ENCODE results near the gene SPO11. TPM values are rescaled to one million over a fixed set of nuclear protein-coding genes. Genes with fewer than 3 reads are reported as not detected.

Gene SPO11
- total RNA-seq, 1 experiment from 2014 or later: not detected

DNA sequence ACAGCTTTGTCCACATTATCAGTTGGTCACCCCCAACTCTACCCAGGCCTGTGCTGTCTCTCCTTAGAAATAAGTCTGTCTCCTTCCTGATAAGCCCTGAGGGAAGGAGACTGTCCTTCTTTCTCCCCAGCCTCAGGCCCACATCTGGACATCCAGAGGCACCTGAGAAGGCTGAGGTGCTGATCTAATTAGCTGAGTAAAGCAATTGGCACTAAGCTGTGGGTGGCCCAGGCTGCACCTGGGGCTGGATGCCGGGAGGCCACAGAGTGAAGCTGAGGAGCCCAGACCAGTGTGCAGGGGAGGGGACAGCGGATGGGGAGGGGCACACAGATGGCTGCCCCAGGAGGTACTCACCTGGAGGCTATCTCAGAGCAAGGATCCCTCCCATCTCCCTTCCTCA lies 37.0 kb upstream of the SPO11 start:
- no peaks in the 10 kb centered on the region for H3F3A ChIP-seq (ENCODE audit: insufficient read depth, low read depth)
- no peaks in the 10 kb centered on the region for H3K9me2 ChIP-seq (ENCODE audit: insufficient read depth)
- BruUV-seq (replicated peaks): no TSS peak
- H3K27ac ChIP-seq: no peak overlapping the region
- CTCF ChIA-PET: no interaction called here
- no peaks in the 10 kb centered on the region for H3K79me2 ChIP-seq (ENCODE audit: low read depth)
- no peaks in the 10 kb centered on the region for H3K4me1 ChIP-seq (replicated peaks; ENCODE audit: insufficient read depth)
- no peaks in the 10 kb centered on the region for H3K36me3 ChIP-seq (ENCODE audit: low read depth)
- intact Hi-C loops (cut with micrococcal nuclease; ENCODE audit: unreplicated experiment): no loop called here
- H2AFZ ChIP-seq: no peak overlapping the region
- no peak for DNase-seq
- no peak overlapping the region for H3K4me2 ChIP-seq
- no peaks in the 10 kb centered on the region for H4K20me1 ChIP-seq (ENCODE audit: insufficient read depth)
- no peak overlapping the region for H3K4me3 ChIP-seq
- TF ChIP-seq EZH2 (IDR thresholded peaks at IDR 0.05; ENCODE audit: low read depth): no peak
- H3K9me3 ChIP-seq (ENCODE audit: insufficient read depth, low read depth): no peaks in the 10 kb centered on the region
- POLR2A ChIA-PET (ENCODE audit: unreplicated experiment): no interaction called here
- H3K27me3 ChIP-seq (ENCODE audit: insufficient read depth, low read depth): peaks cover 55% of the 10 kb centered on the region

GRCh38 chr20:57293995-57294394 lies 35.6 kb upstream of the SPO11 start:
- Histone ChIP-seq H4K20me1 (ENCODE audit: insufficient read depth) (no peaks in the 10 kb centered on the region), H3K27ac (no peak overlapping the region), H3K4me2 (no peak overlapping the region), H3K4me1 (replicated peaks; ENCODE audit: insufficient read depth) (no peaks in the 10 kb centered on the region), H2AFZ (no peak overlapping the region), H3K79me2 (ENCODE audit: low read depth) (no peaks in the 10 kb centered on the region), H3K27me3 (ENCODE audit: insufficient read depth, low read depth) (peaks cover 41% of the 10 kb centered on the region), H3F3A (ENCODE audit: insufficient read depth, low read depth) (no peaks in the 10 kb centered on the region), H3K4me3 (no peak overlapping the region), H3K9me3 (ENCODE audit: insufficient read depth, low read depth) (no peaks in the 10 kb centered on the region), H3K36me3 (ENCODE audit: low read depth) (no peaks in the 10 kb centered on the region), H3K9me2 (ENCODE audit: insufficient read depth) (no peaks in the 10 kb centered on the region)
- intact Hi-C loops (cut with micrococcal nuclease; ENCODE audit: unreplicated experiment): no loop called here
- CTCF ChIA-PET: no interaction called here
- POLR2A ChIA-PET (ENCODE audit: unreplicated experiment): no interaction called here
- no peak for TF ChIP-seq EZH2 (IDR thresholded peaks at IDR 0.05; ENCODE audit: low read depth)
- no peak for TF ChIP-seq CTCF (conservative IDR thresholded peaks at IDR 0.05)
- no TSS peak for BruUV-seq (replicated peaks)
- DNase-seq: no peak

DNA sequence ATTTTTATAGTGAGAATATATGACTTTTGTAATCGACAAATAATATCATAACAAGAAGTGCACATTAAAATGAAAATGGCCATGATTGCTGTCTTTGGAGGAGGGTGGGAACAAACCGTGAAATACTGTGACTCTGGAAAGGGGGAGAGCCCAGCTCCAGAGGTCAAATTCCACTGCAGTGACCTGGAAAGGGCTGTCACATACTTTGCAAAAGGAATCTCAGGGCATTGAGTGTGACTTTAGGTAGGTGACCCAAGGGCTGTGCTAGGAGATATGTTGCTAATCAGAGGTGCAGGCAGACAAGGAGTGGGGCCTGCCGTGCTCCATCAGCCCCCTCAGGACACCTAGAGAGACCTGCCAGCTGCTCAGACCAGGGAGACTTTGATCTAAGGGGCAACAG lies 35.1 kb upstream of the SPO11 start:
- H3K4me1 ChIP-seq (replicated peaks; ENCODE audit: insufficient read depth): no peaks in the 10 kb centered on the region
- intact Hi-C loops (cut with micrococcal nuclease; ENCODE audit: unreplicated experiment): no loop called here
- H2AFZ ChIP-seq: no peak overlapping the region
- H3K4me3 ChIP-seq: no peak overlapping the region
- H3K27ac ChIP-seq: no peak overlapping the region
- no peaks in the 10 kb centered on the region for H3K9me3 ChIP-seq (ENCODE audit: insufficient read depth, low read depth)
- H3K27me3 ChIP-seq (ENCODE audit: insufficient read depth, low read depth): peaks cover 36% of the 10 kb centered on the region
- H3K4me2 ChIP-seq: no peak overlapping the region
- no peaks in the 10 kb centered on the region for H3K9me2 ChIP-seq (ENCODE audit: insufficient read depth)
- no TSS peak for BruUV-seq (replicated peaks)
- no peak for DNase-seq
- no peak for TF ChIP-seq EZH2 (IDR thresholded peaks at IDR 0.05; ENCODE audit: low read depth)
- TF ChIP-seq CTCF (conservative IDR thresholded peaks at IDR 0.05): no peak
- ChIA-PET CTCF (no interaction called here), POLR2A (ENCODE audit: unreplicated experiment) (no interaction called here)
- H3F3A ChIP-seq (ENCODE audit: insufficient read depth, low read depth): no peaks in the 10 kb centered on the region
- H3K36me3 ChIP-seq (ENCODE audit: low read depth): no peaks in the 10 kb centered on the region
- H3K79me2 ChIP-seq (ENCODE audit: low read depth): no peaks in the 10 kb centered on the region
- no peaks in the 10 kb centered on the region for H4K20me1 ChIP-seq (ENCODE audit: insufficient read depth)

DNA sequence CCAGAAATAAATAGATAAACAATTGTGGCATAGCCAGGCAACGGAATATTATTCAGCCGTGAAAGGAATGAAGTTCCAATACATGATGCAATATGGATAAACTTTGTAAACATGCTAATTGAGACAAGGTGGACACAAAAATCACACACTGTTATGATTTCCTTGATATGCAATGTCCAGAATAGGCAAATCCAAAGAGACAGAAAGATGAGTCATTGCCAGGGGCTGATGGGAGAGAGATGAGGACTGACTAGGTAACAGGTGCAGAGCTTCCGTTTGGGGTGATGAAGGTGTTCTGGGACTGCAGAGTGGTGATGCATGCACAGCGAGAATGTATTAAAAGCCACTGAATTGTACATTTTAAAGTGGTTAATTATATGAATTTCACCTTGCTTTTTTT lies 31.1 kb upstream of the SPO11 start:
- no peaks in the 10 kb centered on the region for H4K20me1 ChIP-seq (ENCODE audit: insufficient read depth)
- POLR2A ChIA-PET (ENCODE audit: unreplicated experiment): no interaction called here
- H3K4me2 ChIP-seq: no peak overlapping the region
- intact Hi-C loops (cut with micrococcal nuclease; ENCODE audit: unreplicated experiment): no loop called here
- no peaks in the 10 kb centered on the region for H3K9me2 ChIP-seq (ENCODE audit: insufficient read depth)
- H2AFZ ChIP-seq: no peak overlapping the region
- DNase-seq: peak in 1 of 2 experiments; percentile 67
- TF ChIP-seq CTCF (conservative IDR thresholded peaks at IDR 0.05) (no peak), EZH2 (IDR thresholded peaks at IDR 0.05; ENCODE audit: low read depth) (no peak)
- no peaks in the 10 kb centered on the region for H3K9me3 ChIP-seq (ENCODE audit: insufficient read depth, low read depth)
- no peak overlapping the region for H3K27ac ChIP-seq
- no TSS peak for BruUV-seq (replicated peaks)
- H3K27me3 ChIP-seq (ENCODE audit: insufficient read depth, low read depth): no peaks in the 10 kb centered on the region
- H3K4me3 ChIP-seq: no peak overlapping the region
- no peaks in the 10 kb centered on the region for H3K4me1 ChIP-seq (replicated peaks; ENCODE audit: insufficient read depth)
- no peaks in the 10 kb centered on the region for H3K79me2 ChIP-seq (ENCODE audit: low read depth)
- no peaks in the 10 kb centered on the region for H3F3A ChIP-seq (ENCODE audit: insufficient read depth, low read depth)
- H3K36me3 ChIP-seq (ENCODE audit: low read depth): no peaks in the 10 kb centered on the region
- CTCF ChIA-PET: no interaction called here
